Stimulated activated CD4-positive, alpha-beta T cell treated with anti-CD3 and anti-CD28 coated beads, Interleukin-15, amount 100 ng/mL, for 24 hours (primary cell): ENCODE data around the gene CCDC27.

Experiments used
- DNase-seq: peaks from one replicate; pipeline ENCODE4 v3.0.0-alpha.2; 2020

Gene CCDC27

DNA sequence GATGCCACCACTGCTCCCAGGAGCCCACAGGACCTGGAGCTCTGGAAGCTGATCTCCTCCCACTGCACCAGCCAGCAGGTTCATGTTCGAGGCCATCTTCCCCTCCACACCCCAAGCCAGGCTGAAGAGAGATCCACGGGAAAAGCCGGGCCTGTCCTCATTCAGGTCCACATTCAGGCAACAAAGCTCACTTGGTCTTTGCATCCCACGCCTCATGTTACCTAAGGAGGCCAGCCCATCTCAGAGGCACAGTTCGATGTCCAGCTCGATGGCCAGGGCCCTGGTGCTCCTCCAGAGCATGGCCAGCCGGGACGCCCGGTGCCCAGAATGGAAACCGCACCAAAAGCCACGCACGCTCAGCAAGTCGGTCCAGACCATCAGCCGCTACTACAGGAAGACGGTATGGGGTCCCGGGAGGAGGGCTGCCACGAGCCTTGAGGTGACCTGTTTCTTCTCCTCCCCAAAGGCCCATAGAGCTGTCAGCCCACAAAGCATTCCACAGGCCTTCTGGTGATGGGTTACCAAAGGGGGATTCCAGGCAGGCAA lies at the start of gene CCDC27:
CCDC27 (plus strand) TSS at position 51 of the 546 bp plus-strand sequence; CDS start at position 83, 32 bp downstream.
- no peak for DNase-seq

DNA sequence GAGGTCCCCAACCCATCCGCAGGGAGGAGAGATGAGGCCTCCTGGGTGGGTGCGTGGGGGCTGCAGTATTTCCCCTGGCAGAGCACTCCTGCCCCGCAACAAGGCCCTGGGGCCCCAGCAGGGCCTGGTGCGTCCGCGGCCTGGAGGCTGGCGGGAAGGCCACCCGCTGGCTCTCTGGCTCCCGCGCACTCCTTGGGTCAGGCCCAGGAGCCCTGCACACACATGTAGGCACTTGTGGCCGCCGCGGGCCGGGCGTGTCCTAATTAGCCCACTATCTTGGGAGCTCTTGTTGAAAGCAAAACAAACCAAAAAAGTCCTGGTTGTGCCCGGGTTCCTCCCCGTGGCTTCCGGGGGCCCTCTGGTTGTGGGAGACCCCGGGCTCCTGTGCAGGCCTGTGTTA lies 49.7 kb upstream of the CCDC27 start:
- DNase-seq = no peak

DNA sequence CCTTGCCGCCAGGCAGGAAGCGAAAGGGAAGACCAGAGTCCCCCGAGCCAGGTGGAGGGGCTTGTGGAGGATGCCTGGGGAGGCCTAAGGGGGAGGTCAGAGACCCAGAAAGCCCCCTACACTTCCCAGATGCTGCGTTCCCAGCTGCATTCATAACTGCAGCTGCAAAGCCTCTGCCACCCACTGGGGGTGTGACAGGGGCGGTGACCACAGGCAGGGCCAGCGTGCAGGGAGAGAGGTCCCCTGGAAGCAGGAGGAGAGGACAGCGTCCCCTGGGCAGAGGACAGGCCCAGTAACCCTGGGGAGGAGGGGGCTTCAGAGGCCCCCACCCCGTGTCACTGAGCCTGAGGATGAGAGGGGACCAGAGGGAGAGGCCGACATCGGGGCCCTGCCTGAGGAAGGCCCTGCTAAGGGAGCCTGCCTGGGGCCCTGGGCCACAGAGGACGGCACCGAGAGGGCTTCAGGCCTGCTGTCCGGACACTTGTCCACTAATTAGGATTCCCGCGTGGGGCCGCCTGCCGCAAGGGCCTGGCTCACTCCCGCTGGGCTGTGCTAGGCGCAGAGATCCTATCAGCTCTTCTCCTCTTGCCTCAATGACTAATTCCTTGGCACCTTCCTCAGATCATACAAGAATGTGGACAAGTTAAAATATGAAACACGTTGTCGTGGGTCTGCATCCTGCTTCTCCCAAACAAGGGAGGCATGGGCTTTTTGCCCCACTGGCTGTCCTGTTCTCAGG lies 49.1 kb upstream of the CCDC27 start:
- no peak for DNase-seq

DNA sequence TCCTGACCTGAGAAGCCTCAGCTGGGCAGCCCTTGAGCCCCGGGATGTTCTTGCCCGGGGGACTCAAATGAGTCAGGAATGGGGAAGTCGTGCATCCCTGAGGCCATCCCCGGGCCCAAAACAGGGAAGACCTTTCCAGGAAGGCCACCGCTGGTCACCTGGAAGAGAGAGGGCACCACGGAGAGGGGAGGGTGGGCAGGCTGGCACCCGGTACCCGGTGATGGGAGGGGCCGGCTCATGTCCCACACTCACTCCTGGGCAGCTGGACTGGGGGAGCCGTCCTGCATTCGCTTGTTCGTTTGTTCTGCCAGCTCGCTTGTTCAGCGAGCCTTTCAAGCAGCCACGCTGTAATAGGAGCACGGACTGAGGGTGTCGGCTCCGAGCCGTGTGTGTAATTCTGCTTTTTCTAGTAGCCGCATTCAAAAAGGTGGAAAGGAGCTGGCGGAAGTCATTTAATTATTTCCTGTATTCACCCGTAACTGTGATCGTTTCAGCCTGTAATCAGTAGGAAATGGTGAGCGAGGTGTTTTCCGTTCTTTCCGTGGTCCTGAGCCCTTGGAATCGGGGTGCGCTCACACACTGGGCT lies 48.4 kb upstream of the CCDC27 start:
- DNase-seq = no peak

DNA sequence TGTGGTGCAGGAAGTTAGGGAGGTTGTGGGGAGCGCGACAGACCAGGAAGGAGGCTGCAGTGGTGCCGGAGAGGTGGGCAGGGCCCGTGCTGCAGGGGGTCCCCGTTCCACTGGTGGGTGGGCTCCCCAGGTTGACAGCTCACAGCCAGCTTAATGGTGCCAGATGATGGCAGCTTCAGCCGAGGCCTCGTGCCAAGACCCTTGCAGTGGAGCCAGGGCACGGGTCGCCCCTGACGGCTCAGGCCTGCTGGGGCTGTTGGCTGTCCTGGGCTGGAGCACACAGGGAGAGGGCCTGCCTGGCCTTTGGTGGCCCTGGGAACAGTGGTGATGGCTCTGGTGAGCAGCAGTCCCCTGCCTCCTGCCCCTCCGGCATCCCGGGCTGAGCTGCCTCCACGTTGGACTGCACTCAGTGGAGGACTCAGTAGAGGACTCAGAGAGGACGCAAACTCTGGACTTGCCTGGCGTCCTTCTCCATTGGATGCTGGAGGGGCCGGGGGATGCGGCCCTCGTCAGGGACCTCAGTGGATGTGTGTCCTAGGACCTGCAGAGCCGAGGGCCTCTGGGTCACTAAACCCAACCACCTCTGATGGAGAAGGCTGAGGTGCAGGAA lies 46.8 kb upstream of the CCDC27 start:
- DNase-seq = no peak

DNA sequence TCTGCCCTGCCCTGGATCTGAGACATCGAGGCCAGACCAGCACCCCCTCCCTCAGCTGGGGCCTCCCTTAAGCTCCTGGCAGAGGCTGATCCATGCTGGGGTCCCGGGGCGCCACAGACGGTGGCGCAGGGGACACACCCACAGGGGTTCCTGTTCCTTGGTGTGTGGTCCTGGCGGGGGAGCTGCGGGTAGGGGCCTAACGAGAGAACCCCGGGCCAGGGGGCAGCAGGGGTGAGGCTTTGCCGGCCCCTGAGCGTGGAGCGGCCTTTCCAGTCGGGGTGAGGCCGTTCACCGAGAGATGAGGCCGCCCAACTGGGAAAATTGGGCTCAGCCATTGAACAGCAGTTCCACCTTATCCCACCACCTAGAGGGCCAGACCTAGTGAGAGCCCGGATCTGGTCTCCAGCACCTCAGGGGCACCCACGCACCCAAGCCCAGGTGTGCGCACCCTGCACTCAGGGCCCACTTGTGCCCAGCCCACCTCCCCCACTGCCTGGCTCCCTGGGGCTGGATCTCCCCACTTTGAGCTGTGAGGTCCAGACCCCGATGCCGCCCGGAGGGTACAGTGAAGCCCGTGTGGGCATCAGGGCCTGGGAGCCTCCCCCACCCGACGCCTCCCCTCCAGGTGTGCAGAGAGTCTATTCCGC lies 45.5 kb upstream of the CCDC27 start:
- DNase-seq = no peak

DNA sequence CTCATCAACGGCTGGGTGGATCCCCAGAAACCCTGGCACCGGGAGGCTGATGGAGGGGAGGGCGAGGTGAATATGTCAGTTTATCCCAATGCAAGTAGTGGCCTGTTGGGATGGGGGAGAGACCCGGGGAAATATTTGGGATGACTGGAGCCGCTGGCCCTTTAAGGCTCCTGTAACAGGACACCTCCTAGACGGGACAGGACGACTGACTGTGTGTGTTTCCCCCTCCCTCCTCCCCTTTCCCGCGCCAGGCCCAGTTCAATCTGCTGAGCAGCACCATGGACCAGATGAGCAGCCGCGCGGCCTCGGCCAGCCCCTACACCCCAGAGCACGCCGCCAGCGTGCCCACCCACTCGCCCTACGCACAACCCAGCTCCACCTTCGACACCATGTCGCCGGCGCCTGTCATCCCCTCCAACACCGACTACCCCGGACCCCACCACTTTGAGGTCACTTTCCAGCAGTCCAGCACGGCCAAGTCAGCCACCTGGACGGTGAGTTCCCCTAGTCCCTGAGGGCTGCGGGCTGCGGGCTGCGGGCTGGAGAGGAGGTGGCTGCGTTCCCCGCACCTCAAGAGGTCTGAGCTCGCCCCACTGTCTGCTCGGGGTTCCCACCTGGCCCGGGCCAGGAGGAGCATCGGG lies 44.8 kb upstream of the CCDC27 start:
- DNase-seq = no peak

DNA sequence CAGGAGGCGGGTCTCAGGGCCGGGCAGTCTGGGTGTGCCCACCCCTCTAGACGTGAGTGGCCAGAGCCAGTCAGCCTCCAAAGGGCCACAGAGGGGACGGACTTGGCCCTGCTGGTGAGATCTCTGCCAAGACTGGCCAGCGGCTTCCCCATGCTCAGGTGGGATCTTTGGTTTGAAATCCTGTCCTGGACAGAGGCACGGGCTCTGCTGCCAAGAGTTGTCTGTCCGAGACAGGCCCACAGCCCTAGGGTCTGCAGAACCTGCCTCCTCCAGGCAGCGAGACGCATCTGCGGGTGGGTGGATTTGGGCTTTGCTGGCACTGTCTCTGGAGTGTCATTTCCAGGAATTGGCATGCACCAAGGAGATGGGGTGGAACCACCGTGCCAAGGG lies 44.3 kb upstream of the CCDC27 start:
- no peak for DNase-seq

DNA sequence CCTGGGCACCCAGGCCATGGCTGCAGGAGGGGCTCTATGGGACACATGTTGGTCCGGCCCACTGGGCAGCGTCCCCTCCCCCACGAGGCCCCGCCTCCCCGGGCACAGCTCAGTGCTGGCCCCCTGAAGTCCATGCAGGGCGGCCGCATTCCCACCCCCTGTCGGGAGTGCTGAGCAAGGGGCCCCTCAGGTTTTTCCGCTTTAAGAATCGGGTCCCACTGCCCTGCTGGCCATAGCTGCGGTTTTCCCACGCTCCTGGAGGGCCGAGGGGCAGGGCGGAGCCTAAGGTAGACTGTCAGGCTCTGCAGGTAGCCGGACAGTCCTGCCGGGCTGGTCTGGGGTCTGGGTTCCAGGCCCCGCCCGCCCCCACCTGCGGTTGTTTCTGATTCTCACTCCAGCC lies 43.5 kb upstream of the CCDC27 start:
- DNase-seq = no peak

DNA sequence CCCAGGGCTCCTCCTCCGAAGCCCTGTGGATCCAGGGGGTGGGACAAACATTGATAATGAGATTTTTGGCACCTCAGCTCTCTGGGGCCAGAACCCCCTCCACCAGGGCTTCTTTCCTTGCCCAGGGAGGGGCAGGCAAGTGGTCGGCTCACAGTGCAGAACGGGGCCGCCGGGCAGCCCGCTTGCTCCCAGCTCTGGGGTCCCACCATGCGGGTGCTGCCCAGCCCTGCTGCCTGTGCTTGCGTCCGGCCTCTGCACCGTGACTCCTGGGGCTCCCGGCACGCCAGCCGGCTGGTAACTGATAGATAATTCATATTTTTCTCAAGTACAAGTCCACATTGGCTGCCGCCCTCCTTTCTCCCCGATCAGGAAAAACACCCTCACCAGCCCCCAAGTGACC lies 42.0 kb upstream of the CCDC27 start:
- DNase-seq = no peak

DNA sequence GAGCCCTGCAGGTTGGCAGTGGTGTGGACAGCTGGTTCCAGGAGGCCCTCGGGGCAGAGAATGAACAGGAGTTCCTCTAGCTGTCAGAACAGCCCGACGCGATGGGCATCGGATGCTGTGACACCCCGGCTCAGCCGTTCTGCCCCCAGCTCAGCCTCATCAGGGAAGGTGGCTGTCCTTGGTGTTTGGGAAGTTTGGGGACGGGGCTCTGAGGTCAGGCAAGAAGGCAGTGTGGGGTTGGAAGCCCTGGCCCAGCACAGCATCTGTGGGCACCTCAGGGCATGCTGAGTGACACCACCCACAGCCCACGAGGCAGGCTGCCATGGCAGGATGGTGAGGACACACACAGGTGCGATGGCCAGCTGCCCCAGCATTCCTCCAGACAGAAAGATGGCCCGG lies 40.9 kb upstream of the CCDC27 start:
- no peak for DNase-seq

DNA sequence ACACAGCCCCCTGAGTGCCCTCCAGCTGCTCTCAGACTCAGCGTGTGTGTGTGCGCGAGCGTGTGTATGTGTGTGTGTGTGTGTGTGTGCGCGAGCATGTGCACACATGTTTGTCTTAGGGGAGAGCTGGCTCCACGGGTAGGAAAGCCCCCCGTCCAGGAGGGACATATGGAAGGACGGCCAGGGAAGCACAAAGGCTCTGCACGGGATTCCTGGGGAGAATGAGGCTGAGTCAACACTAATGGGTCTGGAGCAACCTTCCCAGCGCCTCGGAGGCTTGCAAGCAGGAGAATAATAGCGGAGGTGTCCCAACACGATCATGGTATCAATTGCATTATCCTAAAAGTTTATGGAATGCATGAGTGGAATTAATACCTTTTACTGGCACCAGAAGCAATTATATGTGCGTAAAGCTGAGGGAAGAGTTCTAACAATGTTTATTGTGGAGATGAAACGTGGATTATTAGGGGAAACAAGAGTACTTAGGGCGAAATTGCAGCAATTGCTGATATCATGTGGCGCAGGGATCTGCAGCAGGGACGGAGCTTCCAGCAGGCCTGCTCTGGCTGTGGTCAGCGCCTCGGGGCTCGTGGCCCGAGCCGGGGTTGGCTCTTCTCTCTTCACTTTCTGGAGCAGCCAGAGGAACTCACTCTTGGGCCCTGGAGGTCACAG lies 40.3 kb upstream of the CCDC27 start:
- DNase-seq = no peak

DNA sequence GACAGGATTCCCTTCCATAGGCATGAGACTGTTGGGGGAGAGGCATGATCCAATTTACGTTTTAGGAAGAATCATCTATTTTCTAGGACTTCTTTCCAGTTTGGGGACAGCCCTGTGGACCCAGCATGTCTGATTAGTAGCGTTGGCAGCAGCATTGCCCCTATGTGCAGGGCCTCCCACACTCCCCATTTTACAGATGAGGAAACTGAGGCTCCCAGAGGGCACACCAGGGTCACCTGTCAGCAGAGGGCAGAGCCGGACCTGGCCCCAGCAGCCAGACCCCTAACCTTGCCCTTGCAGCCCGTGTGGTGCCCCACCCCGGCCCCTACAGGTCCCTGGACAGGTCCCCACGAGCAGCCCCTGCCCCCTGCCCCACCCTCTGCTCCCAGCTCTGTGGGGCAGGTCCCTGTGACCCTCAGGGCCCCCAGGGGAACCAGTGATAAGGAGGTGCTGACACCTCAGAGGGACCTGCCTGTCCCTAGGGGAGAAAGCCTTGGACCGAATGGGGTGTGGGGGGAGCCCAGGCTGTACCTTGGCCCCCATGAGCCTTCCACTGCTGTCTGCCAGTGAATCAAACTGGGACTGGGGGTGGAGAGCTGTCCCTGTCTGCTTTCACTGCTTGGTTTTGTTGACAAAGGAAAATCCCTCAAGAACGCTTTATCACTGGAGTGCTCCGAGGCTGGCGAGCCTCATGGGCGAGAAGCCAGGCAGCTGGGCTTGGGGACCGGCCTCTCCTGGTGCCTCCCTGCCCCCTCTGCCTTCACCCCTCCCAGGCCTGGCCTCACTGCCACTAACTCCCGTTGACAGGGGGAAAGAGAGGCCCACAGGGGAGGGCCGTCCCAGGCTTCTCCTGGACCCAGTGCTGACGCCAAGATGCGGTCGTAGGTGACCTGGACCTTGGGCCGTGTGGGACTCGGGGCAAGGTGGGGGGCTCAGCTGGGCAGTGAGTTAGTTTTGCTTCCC lies 39.4 kb upstream of the CCDC27 start:
- no peak for DNase-seq

DNA sequence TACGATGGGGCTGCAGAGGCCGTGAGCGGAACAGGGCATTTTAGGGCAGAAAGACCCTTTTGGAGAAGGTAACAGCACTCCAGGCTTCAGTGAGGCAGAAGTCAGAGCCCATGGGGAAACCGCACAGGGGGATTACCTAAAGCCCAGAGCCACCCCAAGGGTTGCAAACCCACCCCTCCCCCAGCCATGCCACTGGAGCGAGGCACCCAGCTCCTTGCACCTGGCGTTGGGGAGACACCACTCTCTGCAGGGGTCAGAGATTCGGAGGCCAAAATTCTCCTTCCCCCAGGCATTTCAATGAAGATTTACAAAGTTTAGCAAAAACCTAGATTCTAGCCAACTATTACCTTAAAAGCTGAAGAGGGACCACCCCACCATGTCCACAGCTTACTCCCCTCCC lies 38.4 kb upstream of the CCDC27 start:
- no peak for DNase-seq

DNA sequence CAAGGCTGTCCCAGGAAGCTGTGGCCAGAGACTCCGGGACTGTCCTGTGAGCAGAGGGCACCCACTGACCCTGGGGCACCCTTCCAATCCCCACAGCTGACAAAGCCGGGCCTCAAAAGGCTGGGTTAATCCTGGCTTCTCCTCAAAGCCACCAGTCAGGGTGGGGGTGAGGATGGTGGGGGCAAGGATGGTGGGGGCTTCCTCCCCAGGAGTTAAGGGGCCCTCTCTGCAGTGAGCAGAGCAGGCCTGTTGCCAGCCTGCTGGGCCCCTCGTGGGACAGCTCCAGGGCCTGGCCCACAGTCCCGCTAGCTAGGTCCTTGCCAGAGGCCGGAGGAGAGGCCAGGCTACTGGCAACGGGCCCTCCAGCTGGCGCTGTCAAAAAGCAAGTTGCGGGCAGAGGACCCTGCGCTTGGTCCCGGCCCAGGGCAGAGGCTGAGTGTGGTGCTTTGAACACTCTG lies 37.9 kb upstream of the CCDC27 start:
- no peak for DNase-seq

DNA sequence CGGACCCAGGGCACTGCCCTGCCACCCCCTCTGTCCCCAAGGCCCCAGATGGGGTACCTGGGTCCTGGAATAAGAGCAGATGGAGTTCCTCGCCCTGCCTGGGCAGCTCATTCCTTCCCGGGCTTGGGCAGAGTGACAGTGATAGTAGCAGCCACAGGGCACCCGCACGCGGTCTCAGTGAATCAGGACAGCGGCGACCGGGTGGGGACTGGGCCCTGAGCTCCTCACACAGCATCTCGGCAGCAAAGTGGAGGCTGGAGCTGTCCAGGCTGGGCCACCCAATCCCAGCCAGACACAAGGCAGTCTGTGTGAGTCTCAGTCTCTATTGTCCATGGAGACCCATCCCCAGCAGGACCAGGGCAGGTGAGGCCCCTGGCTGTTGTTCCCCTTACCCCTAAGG lies 37.4 kb upstream of the CCDC27 start:
- DNase-seq = no peak

DNA sequence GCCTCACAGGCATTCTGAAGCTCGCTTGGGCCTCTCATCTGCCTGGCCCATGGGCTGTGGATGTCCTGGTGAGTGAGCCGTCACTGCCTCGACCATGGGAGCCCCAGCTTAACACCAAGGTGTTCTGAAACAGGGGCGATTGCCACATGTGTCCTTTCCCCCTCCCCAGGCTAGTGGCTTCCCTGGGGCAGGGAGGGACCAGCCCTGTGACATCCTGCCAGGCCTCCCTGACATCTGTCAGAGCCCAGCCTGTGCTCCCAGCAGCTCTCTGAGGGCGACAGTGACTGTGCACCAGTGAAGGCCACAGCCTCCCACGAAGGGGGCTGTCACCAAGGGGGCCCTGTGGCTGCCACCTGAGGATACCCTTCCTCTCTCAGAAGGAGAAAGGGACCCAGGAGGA lies 35.9 kb upstream of the CCDC27 start:
- DNase-seq = no peak

DNA sequence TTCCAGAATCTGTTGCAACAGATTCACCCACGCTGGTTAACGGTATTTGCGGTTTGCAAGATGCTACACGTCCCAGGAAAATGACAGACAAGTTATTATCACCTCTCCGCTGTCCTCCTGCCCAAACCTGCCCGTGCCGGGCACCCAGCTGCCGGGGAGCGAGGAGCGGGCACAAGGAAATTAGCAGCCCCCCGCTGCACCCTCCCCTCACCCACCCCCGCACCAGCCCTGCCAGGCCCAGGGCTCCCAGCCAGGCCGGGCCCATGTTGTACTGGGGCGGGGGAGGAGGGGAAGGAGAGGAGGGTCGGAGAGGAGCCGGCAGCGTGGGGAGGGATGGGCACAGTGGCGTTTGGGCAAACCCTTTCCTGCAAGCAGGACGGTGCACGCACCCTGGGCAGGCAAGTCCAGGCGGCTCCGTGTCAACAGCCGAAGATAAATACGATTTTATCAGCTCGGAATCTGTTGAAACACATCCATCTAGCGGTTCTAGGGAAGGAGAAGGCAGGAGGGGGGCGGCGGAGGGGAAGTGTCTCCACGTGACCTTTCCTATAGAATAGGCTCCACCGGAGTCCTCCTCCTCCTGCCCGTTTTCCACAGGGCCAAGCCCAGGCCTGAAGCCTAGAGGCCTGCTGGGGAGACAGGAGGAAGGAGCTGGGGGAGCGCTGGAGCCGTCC lies 35.1 kb upstream of the CCDC27 start:
- no peak for DNase-seq

DNA sequence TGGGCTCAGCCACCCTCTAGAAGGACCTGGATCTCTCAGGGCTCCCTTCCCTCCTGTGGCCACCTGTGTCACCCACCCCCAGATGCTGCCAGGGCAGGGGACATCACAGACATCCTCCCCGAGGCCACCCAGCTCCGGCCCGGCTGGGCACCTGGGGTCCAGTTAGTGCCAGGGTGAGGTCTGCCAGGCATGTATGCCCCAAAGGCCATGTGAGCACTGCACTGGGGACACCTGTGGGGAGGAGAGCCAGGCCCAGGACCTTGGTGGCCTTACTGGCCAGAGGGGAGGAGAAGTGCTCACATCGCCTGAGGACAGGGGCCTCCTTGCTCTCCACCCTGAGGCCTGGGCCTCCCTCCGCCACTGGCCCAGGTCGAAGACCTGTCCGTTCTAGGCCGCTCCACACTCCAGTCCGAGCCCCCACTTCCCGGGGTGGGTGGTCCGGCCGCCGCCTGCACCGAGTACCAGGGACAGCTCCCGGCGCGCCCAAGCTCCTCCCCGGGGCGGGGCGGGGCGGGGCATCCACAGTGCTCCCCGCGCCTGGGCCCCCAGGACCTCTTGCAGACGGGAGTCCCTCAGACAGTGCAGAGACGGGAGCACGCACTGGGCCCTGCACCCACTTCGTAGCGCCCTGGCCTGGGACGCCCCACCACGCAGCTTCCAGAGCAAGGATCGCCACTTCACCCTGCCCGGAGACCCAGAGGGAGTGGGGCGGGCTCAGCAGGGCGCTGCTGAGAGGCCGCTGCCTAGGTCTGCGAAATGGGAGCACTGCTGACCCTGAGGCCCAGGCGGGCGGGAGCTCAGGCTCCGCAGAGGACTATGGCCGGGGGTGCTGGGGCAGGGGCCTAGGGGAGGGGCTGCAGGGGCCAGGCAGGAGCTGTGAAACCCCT lies 34.3 kb upstream of the CCDC27 start:
- peak; percentile 35 for DNase-seq

DNA sequence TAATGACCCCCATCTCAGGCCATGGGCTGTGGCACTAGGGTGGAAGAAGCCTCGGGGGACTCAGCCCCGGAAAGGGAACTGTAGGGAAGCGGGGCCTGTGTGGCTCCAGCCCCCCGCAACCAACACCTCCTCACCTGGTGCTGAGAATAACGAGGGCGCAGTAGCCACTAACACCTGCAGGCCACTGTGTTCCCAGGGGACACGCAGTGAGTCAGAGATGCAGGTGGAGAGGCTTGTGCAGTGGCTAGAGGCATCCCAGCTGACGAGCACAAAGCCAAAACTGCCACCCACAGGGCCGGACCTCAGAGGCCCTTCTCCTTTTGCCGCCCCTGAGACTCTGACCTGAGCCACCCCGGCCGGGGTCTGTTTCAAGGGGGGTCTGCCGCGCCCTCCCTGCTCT lies 33.5 kb upstream of the CCDC27 start:
- no peak for DNase-seq
